Heart right ventricle (tissue), 16 donors: ENCODE measurements around the gene CHST11. TPM values are rescaled to one million over a fixed set of nuclear protein-coding genes. Genes with fewer than 3 reads are reported as not detected.
"Not testable (repeated sequence)": the region's sequence is repeated elsewhere in the genome, so short reads cannot be mapped to it uniquely, and the experiment has no call there.

Experiments used
- ATAC-seq, 8 donors: fragments of 200-7000 bp; cut with Tn5 transposase; one replicate each; pipeline ENCODE4 v1.9.1; 2020; ENCODE audit warnings: mild to moderate bottlenecking in 8 of 8, moderate library complexity in 8 of 8, moderate number of reproducible peaks in 1 of 8
- DNase-seq, 2 donors: peaks; one replicate each; pipeline ENCODE4 v3.0.0-alpha.2; 2020
- H3K27ac ChIP-seq, 10 donors: fragments of 200-600 bp; sonication (generic) in 2 of 10; one replicate each; pipeline versions ENCODE4 v1.5.0 to v1.8.0; 2020 to 2022; ENCODE audit warnings: mild to moderate bottlenecking in 3 of 10
- H3K27me3 ChIP-seq, 7 donors: fragments of 200-600 bp; one replicate each; pipeline ENCODE4 v1.8.0; 2021 to 2022; ENCODE audit warnings: mild to moderate bottlenecking in 2 of 7
- H3K36me3 ChIP-seq, 9 donors: fragments of 200-600 bp; sonication (generic) in 1 of 9; one replicate each; pipeline versions ENCODE4 v1.5.0 to v1.8.0; 2020 to 2022; ENCODE audit warnings: mild to moderate bottlenecking in 2 of 9
- H3K4me1 ChIP-seq, 9 donors: fragments of 200-600 bp; sonication (generic) in 1 of 9; one replicate each; pipeline versions ENCODE4 v1.5.0 to v1.8.0; 2020 to 2022; ENCODE audit warnings: mild to moderate bottlenecking in 4 of 9
- H3K4me3 ChIP-seq, 10 donors: fragments of 200-600 bp; sonication (generic) in 2 of 10; one replicate each; pipeline versions ENCODE4 v1.5.0 to v1.8.0; 2020 to 2022; ENCODE audit warnings: mild to moderate bottlenecking in 7 of 10, moderate library complexity in 2 of 10
- H3K9me3 ChIP-seq, 11 donors: fragments of 200-600 bp in 10 of 11; sonication (generic) in 2 of 11; one replicate each; pipeline versions ENCODE4 v1.5.0 to v1.8.0; 2013 to 2022; ENCODE audit warnings: mild to moderate bottlenecking in 2 of 11, control low read depth in 1 of 11, moderate library complexity in 1 of 11
- CTCF ChIP-seq, 9 donors: fragments of 200-600 bp; sonication (generic) in 2 of 9; IDR thresholded peaks; one replicate each; pipeline versions ENCODE4 v1.5.0 to v1.8.0; 2021 to 2022; ENCODE audit warnings: antibody characterized with exemption in 9 of 9, mild to moderate bottlenecking in 5 of 9, moderate library complexity in 1 of 9
- whole genome bisulfite sequencing, 2 donors: extraction: QIAGEN DNeasy Blood & Tissue Kit; methylation state at CpG; one replicate each; pipeline ENCODE4 v1.1.7; 2013; ENCODE audit warnings: inconsistent platforms in 1 of 2; 5-methylcytosine and 5-hydroxymethylcytosine counted together
- intact Hi-C, 10 donors: fragments of 100-400 bp; cut with DNase I; formaldehyde crosslinking; loops; one replicate each; pipeline versions ENCODE4 v1.11.1 to v1.14.2; 2022
- polyA plus RNA-seq, 2 donors: library from polyadenylated mRNA; stranded (reverse); fragments of 200-250 nt; gene quantifications; one replicate each; pipeline ENCODE4 v1.2.3, GENCODE V29; 2013
- total RNA-seq, 10 donors: library from RNA; stranded (reverse); fragmentation: NEBNext Ultra II Directional in 3 of 10; extraction: Animal tissue kit (Norgen Biotek cat#: 25700) in 3 of 10; gene quantifications; one replicate each; pipeline versions ENCODE4 v1.2.1 to v1.2.4, GENCODE V29; 2021 to 2023
- donor health status: Arrhythmogenic right ventricular cardiomyopathy.
- donor health status: ischemic (EF 13 %, LVEDD 7.1; RV severe dilation, severe dysfunction).
- donor health status: healthy with polysubstance abuse.
- donor health status: DM: no; HTN: yes; CAD: no.
- donor health status: DM: no; HTN: no; CAD: no.
- donor health status: ischemic (EF 25% LVEDD 6.9; RV normal size, moderate dysfunction).
- donor health status: ischemic (EF 25% LVEDD 5.7; RV mildly dilated, moderate dysfunction).
- donor health status: healthy.
- donor health status: DM: yes; HTN: yes; CAD: no.
- donor health status: Ischemic cardiomyopathy.
- donor health status: ischemic (EF 35%, LVEDD 5.7; RV mildly dilated, moderate dysfunction).
- donor health status: nonischemic (EF 11% LVEDD 7.7; RV severe dilation, severe dysfunction).
- donor health status: DM: yes; HTN: yes; CAD: no.
- donor health status: PGD.
- donor health status: ischemic (EF 29% LVEDD 5.4; RV normal size, mild dysfunction).
- donor health status: nonischemic (EF 23%, LVEDD 6.1; RV moderate dilation, normal function).

Gene CHST11
- total and polyA plus RNA-seq, 12 donors, result 1.1 to 12.7 (median 4.3) TPM

- Histone ChIP-seq H3K27ac (peak overlapping the region in 2 of 10 donors; percentile 10 to 82), H3K27me3 (no peaks in the 10 kb centered on the region), H3K36me3 (no peaks in the 10 kb centered on the region), H3K4me1 (peaks cover 0 to 70% (median 12%) of the 10 kb centered on the region in 9 donors), H3K9me3 (no peaks in the 10 kb centered on the region), H3K4me3 (no peak overlapping the region)
- intact Hi-C loops, result no loop called here
- no peak for TF ChIP-seq CTCF (IDR thresholded peaks at IDR 0.05)
- WGBS, 2 donors, result 85 to 87% methylated on average over 5 of the region's 5 CpGs
- no peak for DNase-seq
- ATAC-seq, result peak in 1 of 8 donors; percentile 17
Observed at GRCh38 chr12:104741077-104741476, 284.3 kb downstream of the CHST11 start.

- H3K4me3 ChIP-seq, result no peak overlapping the region
- DNase-seq, result no peak
- peak overlapping the region in 4 of 10 donors; percentile 10 to 82 (median 36) for H3K27ac ChIP-seq
- intact Hi-C loops, result no loop called here
- no peaks in the 10 kb centered on the region for H3K36me3 ChIP-seq
- TF ChIP-seq CTCF (IDR thresholded peaks at IDR 0.05), result no peak
- no peaks in the 10 kb centered on the region for H3K9me3 ChIP-seq
- peak in 1 of 8 donors; percentile 11 for ATAC-seq
- WGBS, 2 donors, result 95% methylated on average over 15 of the region's 15 CpGs
- H3K27me3 ChIP-seq, result no peaks in the 10 kb centered on the region
- peaks cover 0 to 70% (median 12%) of the 10 kb centered on the region in 9 donors for H3K4me1 ChIP-seq
Observed at GRCh38 chr12:104741497-104742367, 285.0 kb downstream of the CHST11 start.

GRCh38 chr12:104742551-104743201 is 285.9 kb downstream of the CHST11 start:
- ATAC-seq (peak; percentile 39 to 81 (median 57)), DNase-seq (peak; percentile 41 to 53)
- H3K27ac ChIP-seq, result peak overlapping the region in 6 of 10 donors; percentile 5 to 55 (median 36)
- H3K4me3 ChIP-seq, result no peak overlapping the region
- TF ChIP-seq CTCF (IDR thresholded peaks at IDR 0.05), result no peak
- WGBS, 2 donors, result 33 to 38% methylated on average over 16 of the region's 16 CpGs
- peaks cover 0 to 71% (median 12%) of the 10 kb centered on the region in 9 donors for H3K4me1 ChIP-seq
- H3K9me3 ChIP-seq, result no peaks in the 10 kb centered on the region
- intact Hi-C loops, result no loop called here
- no peaks in the 10 kb centered on the region for H3K27me3 ChIP-seq
- H3K36me3 ChIP-seq, result no peaks in the 10 kb centered on the region

- peaks cover 0 to 70% (median 12%) of the 10 kb centered on the region in 9 donors for H3K4me1 ChIP-seq
- H3K4me3 ChIP-seq, result no peak overlapping the region
- intact Hi-C loops, result no loop called here
Observed at GRCh38 chr12:104743202-104743580, 286.4 kb downstream of the CHST11 start.

GRCh38 chr12:104743753-104744548 is 287.2 kb downstream of the CHST11 start:
- H3K27me3 ChIP-seq, H3K27ac ChIP-seq, H3K36me3 ChIP-seq, H3K9me3 ChIP-seq, H3K4me3 ChIP-seq, DNase-seq, intact Hi-C loops, ATAC-seq: not testable (repeated sequence)
- 93 to 94% methylated on average over 6 of the region's 6 CpGs for WGBS, 2 donors
- H3K4me1 ChIP-seq, result peaks cover 4 to 70% (median 18%) of the 10 kb centered on the region in 9 donors

More at GRCh38 chr12:104743202-104743580, 286.4 kb downstream of the CHST11 start:
- no peaks in the 10 kb centered on the region for H3K36me3 ChIP-seq
- H3K27me3 ChIP-seq, result no peaks in the 10 kb centered on the region
- peak overlapping the region in 1 of 10 donors; percentile 55 for H3K27ac ChIP-seq
- ATAC-seq (no peak), DNase-seq (no peak)
- H3K9me3 ChIP-seq, result no peaks in the 10 kb centered on the region
- WGBS, 2 donors, result 90 to 95% methylated on average over 2 of the region's 2 CpGs
- no peak for TF ChIP-seq CTCF (IDR thresholded peaks at IDR 0.05)
